HEK293 (cell line): Measurements from ENCODE around the gene TMEM184B.

Experiments used
- AEBP2 ChIP-seq: fragments of 450-650 bp; formaldehyde crosslinking; IDR thresholded peaks from 2 replicates; pipeline ENCODE4 v1.5.1; 2016; ENCODE audit warnings: missing biosample characterization, missing genetic modification characterization, borderline replicate concordance
- BCL11A ChIP-seq: fragments of 450-650 bp; formaldehyde crosslinking; IDR thresholded peaks from 2 replicates; pipeline ENCODE4 v1.5.1; 2016; ENCODE audit warnings: low read depth, missing biosample characterization, missing genetic modification characterization
- KLF1 ChIP-seq: fragments of 450-650 bp; formaldehyde crosslinking; IDR thresholded peaks from 2 replicates; pipeline ENCODE4 v1.5.1; 2016; ENCODE audit warnings: missing biosample characterization, missing genetic modification characterization
- MEIS1 ChIP-seq: sonication (generic); formaldehyde crosslinking; IDR thresholded peaks from 2 replicates; pipeline ENCODE4 v1.8.1; 2022; ENCODE audit warnings: missing genetic modification reagents, mild to moderate bottlenecking, borderline replicate concordance
- MYNN ChIP-seq: fragments of 450-650 bp; formaldehyde crosslinking; IDR thresholded peaks from 2 replicates; pipeline ENCODE4 v1.5.1; 2016; ENCODE audit warnings: missing biosample characterization, missing genetic modification characterization, borderline replicate concordance
- PRDM10 ChIP-seq: fragments of 450-650 bp; formaldehyde crosslinking; IDR thresholded peaks from 2 replicates; pipeline ENCODE4 v1.5.1; 2016; ENCODE audit warnings: missing biosample characterization, missing genetic modification characterization
- SALL2 ChIP-seq: fragments of 450-650 bp; formaldehyde crosslinking; IDR thresholded peaks from 2 replicates; pipeline ENCODE4 v1.5.0; 2017; ENCODE audit warnings: missing biosample characterization, mild to moderate bottlenecking, missing genetic modification characterization, borderline replicate concordance
- SETDB1 ChIP-seq: IDR thresholded peaks from one replicate; pipeline ENCODE4 v1.6.1; 2017; ENCODE audit warnings: mild to moderate bottlenecking, low read length, moderate library complexity, mixed read lengths; ENCODE audit not compliant: insufficient read length
- YY1 ChIP-seq: fragments of 450-650 bp; formaldehyde crosslinking; IDR thresholded peaks from 2 replicates; pipeline ENCODE4 v1.5.1; 2018; ENCODE audit warnings: missing biosample characterization, missing genetic modification characterization
- ZBTB48 ChIP-seq: fragments of 450-650 bp; formaldehyde crosslinking; IDR thresholded peaks from 2 replicates; pipeline ENCODE4 v1.5.1; 2016; ENCODE audit warnings: missing biosample characterization, missing genetic modification characterization
- ZBTB8A ChIP-seq: fragments of 450-650 bp; formaldehyde crosslinking; IDR thresholded peaks from 2 replicates; pipeline ENCODE4 v1.5.1; 2016; ENCODE audit warnings: missing biosample characterization, missing genetic modification characterization
- ZNF112 ChIP-seq: fragments of 450-650 bp; formaldehyde crosslinking; IDR thresholded peaks from 2 replicates; pipeline ENCODE4 v1.5.0; 2017; ENCODE audit warnings: missing biosample characterization, missing genetic modification characterization
- ZNF266 ChIP-seq: fragments of 450-650 bp; formaldehyde crosslinking; IDR thresholded peaks from 2 replicates; pipeline ENCODE4 v1.5.1; 2016; ENCODE audit warnings: missing biosample characterization, missing genetic modification characterization, low read depth
- ZNF292 ChIP-seq: fragments of 450-650 bp; formaldehyde crosslinking; IDR thresholded peaks from 2 replicates; pipeline ENCODE4 v1.5.1; 2016; ENCODE audit warnings: low read depth, missing biosample characterization, missing genetic modification characterization, borderline replicate concordance
- ZNF341 ChIP-seq: fragments of 450-650 bp; formaldehyde crosslinking; IDR thresholded peaks from 2 replicates; pipeline ENCODE4; 2016; ENCODE audit warnings: low read depth, missing biosample characterization, missing genetic modification characterization
- ZNF394 ChIP-seq: fragments of 450-650 bp; formaldehyde crosslinking; IDR thresholded peaks from 2 replicates; pipeline ENCODE4 v1.5.1; 2016; ENCODE audit warnings: missing biosample characterization, missing genetic modification characterization, mild to moderate bottlenecking, moderate library complexity, borderline replicate concordance
- ZNF514 ChIP-seq: fragments of 450-650 bp; formaldehyde crosslinking; IDR thresholded peaks from 2 replicates; pipeline ENCODE4 v1.5.1; 2016; ENCODE audit warnings: missing biosample characterization, missing genetic modification characterization
- ZNF610 ChIP-seq: fragments of 450-650 bp; formaldehyde crosslinking; IDR thresholded peaks from 2 replicates; pipeline ENCODE4 v1.5.1; 2016; ENCODE audit warnings: missing biosample characterization, missing genetic modification characterization, borderline replicate concordance
- ZNF664 ChIP-seq: fragments of 450-650 bp; formaldehyde crosslinking; IDR thresholded peaks from 2 replicates; pipeline ENCODE4 v1.5.1; 2016; ENCODE audit warnings: missing biosample characterization, missing genetic modification characterization
- ZNF830 ChIP-seq: fragments of 450-650 bp; IDR thresholded peaks from 2 replicates; pipeline ENCODE4 v1.5.0; 2018; ENCODE audit warnings: missing biosample characterization, missing genetic modification characterization, low read depth, mild to moderate bottlenecking, moderate library complexity
- TF ChIP-seq, protein P1 (sequence below): fragments of 450-650 bp; formaldehyde crosslinking; IDR thresholded peaks from 2 replicates; pipeline ENCODE4 v1.5.1; 2016; ENCODE audit warnings: missing biosample characterization, missing genetic modification characterization
- TF ChIP-seq, protein P2 (sequence below): fragments of 450-650 bp; formaldehyde crosslinking; IDR thresholded peaks from 2 replicates; pipeline ENCODE4 v1.5.1; 2017; ENCODE audit warnings: missing biosample characterization, missing genetic modification characterization
- TF ChIP-seq, protein P3 (sequence below): fragments of 450-650 bp; formaldehyde crosslinking; IDR thresholded peaks from 2 replicates; pipeline ENCODE4 v1.5.1; 2016; ENCODE audit warnings: missing biosample characterization, missing genetic modification characterization
- TF ChIP-seq, protein P4 (sequence below): fragments of 450-650 bp; formaldehyde crosslinking; IDR thresholded peaks from 2 replicates; pipeline ENCODE4 v1.5.1; 2017; ENCODE audit warnings: missing biosample characterization, missing genetic modification characterization

TMEM184B gene

GRCh38 chr22:38305471-38306448, 33.0 kb upstream of the TMEM184B start (continued):
- TF ChIP-seq ZBTB8A (tag by site-specific recombination): peak; percentile 36; the same call in 1 of the 2 replicates
- TF ChIP-seq KLF1: no peak
- no peak for TF ChIP-seq AEBP2 (tag by site-specific recombination)
- no peak for TF ChIP-seq ZNF830 (tag by site-specific recombination)
- TF ChIP-seq YY1: no peak
- TF ChIP-seq, protein P1, sequence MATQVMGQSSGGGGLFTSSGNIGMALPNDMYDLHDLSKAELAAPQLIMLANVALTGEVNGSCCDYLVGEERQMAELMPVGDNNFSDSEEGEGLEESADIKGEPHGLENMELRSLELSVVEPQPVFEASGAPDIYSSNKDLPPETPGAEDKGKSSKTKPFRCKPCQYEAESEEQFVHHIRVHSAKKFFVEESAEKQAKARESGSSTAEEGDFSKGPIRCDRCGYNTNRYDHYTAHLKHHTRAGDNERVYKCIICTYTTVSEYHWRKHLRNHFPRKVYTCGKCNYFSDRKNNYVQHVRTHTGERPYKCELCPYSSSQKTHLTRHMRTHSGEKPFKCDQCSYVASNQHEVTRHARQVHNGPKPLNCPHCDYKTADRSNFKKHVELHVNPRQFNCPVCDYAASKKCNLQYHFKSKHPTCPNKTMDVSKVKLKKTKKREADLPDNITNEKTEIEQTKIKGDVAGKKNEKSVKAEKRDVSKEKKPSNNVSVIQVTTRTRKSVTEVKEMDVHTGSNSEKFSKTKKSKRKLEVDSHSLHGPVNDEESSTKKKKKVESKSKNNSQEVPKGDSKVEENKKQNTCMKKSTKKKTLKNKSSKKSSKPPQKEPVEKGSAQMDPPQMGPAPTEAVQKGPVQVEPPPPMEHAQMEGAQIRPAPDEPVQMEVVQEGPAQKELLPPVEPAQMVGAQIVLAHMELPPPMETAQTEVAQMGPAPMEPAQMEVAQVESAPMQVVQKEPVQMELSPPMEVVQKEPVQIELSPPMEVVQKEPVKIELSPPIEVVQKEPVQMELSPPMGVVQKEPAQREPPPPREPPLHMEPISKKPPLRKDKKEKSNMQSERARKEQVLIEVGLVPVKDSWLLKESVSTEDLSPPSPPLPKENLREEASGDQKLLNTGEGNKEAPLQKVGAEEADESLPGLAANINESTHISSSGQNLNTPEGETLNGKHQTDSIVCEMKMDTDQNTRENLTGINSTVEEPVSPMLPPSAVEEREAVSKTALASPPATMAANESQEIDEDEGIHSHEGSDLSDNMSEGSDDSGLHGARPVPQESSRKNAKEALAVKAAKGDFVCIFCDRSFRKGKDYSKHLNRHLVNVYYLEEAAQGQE (tag by site-specific recombination): no peak
- TF ChIP-seq ZBTB48 (tag by site-specific recombination): no peak
- TF ChIP-seq BCL11A (tag by site-specific recombination): no peak
- no peak for TF ChIP-seq ZNF112 (tag by site-specific recombination)
- TF ChIP-seq, protein P2, sequence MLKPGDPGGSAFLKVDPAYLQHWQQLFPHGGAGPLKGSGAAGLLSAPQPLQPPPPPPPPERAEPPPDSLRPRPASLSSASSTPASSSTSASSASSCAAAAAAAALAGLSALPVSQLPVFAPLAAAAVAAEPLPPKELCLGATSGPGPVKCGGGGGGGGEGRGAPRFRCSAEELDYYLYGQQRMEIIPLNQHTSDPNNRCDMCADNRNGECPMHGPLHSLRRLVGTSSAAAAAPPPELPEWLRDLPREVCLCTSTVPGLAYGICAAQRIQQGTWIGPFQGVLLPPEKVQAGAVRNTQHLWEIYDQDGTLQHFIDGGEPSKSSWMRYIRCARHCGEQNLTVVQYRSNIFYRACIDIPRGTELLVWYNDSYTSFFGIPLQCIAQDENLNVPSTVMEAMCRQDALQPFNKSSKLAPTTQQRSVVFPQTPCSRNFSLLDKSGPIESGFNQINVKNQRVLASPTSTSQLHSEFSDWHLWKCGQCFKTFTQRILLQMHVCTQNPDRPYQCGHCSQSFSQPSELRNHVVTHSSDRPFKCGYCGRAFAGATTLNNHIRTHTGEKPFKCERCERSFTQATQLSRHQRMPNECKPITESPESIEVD (tag by site-specific recombination): peak; percentile 68
- TF ChIP-seq SETDB1: no peak
- no peak for TF ChIP-seq MYNN (tag by site-specific recombination)
- TF ChIP-seq MEIS1: no peak
- no peak for TF ChIP-seq SALL2 (tag by site-specific recombination)
- peak; percentile 96 for TF ChIP-seq ZNF664
- TF ChIP-seq, protein P3, sequence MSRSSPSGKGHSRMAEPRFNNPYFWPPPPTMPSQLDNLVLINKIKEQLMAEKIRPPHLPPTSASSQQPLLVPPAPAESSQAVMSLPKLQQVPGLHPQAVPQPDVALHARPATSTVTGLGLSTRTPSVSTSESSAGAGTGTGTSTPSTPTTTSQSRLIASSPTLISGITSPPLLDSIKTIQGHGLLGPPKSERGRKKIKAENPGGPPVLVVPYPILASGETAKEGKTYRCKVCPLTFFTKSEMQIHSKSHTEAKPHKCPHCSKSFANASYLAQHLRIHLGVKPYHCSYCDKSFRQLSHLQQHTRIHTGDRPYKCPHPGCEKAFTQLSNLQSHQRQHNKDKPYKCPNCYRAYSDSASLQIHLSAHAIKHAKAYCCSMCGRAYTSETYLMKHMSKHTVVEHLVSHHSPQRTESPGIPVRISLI (tag by site-specific recombination): no peak
- TF ChIP-seq ZNF394 (tag by site-specific recombination): no peak
- no peak for TF ChIP-seq ZNF610 (tag by site-specific recombination)
- 0 out of 2 replicates have a peak, but pooled peaks have one; percentile 27 for TF ChIP-seq PRDM10 (tag by site-specific recombination)
- TF ChIP-seq, protein P4, sequence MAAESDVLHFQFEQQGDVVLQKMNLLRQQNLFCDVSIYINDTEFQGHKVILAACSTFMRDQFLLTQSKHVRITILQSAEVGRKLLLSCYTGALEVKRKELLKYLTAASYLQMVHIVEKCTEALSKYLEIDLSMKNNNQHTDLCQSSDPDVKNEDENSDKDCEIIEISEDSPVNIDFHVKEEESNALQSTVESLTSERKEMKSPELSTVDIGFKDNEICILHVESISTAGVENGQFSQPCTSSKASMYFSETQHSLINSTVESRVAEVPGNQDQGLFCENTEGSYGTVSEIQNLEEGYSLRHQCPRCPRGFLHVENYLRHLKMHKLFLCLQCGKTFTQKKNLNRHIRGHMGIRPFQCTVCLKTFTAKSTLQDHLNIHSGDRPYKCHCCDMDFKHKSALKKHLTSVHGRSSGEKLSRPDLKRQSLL (tag by site-specific recombination): no peak
- TF ChIP-seq ZNF292: no peak
- no peak for TF ChIP-seq ZNF266 (tag by site-specific recombination)
- peak; percentile 88 for TF ChIP-seq ZNF341 (tag by site-specific recombination)
- no peak for TF ChIP-seq ZNF514 (tag by site-specific recombination)
